CD4-positive, alpha-beta T cell treated with Interleukin-17A for 4 hours (primary cell): ENCODE measurements around the gene SMG6.
A peak's percentile ranks its signal among the peaks of the same experiment; 100 is the strongest.

ENCODE experiments used
- DNase-seq: peaks from one replicate; pipeline ENCODE4 v3.0.0-alpha.2; 2020; ENCODE audit warnings: mixed read lengths

SMG6 gene

DNA sequence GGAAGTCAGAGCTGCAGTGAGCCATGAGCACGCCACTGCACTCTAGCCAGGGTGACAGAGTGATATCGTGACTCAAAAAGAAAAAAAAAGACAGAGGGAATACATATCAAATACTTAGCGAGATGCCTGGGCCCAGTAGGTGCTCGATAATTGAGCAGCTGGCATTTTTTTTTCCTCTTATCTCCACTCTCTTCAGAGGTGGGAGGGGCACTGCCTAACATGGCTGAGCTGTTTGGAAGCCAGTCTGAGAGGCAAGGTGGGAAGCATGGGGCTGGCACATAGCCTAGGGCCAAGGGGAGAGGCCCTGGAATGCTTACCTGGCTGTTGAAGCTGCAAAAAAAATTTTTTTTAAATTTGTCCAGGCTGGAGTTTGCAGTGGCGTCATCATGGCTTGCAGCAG lies 210.2 kb downstream of the SMG6 start:
- no peak for DNase-seq

DNA sequence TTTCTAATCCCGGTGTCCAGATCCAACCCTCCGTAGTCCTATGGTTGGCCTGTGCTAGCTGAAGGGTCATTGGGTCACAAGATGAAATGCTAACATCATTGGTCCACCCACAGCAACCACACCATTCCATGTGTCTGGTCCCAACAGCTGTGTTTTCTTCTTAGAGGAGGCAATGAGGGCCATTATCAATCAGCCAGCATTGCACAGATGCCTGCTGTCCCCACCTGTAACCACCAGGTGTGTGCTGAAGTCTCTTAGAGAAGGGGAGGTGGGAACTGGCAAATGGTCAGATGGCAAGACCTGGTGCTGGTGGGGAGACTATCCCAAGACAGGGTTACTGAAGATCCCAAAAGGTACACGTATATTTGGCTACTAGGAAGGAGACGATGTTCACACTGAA lies 211.3 kb downstream of the SMG6 start:
- no peak for DNase-seq

DNA sequence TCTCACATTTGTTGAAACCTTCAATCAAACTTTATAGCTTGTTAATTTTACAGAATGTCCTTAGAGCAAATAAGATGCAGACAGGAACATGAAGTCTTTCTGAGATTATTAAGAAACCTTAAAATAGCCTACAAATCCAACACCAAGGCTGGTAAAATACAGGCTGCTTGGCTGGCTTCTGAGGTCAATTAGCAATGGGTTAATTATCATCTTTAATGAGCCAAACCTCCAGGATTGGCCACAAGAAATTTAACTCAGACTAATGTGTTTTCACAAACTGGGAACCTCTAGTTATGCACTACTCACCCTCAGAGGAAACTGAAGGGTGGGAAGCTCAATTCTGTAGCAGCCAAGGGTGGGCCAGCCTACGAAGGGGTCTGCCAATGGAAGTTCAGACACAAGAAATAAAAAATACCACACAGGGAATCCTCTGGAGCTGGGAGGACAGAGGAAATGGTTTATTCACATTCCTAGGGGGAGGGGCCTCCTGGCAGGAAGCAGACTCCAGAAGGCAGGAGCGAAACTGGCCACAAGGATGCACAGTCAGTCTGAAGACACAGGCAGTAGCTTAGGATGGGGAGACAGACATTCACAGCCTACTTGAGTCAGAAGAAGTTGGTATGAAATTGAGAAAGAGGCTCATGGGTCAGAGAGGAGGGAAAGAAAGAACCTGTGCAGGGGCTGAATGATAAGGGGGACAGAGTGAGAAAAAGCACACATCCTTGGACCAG lies 212.6 kb downstream of the SMG6 start:
- DNase-seq: no peak

DNA sequence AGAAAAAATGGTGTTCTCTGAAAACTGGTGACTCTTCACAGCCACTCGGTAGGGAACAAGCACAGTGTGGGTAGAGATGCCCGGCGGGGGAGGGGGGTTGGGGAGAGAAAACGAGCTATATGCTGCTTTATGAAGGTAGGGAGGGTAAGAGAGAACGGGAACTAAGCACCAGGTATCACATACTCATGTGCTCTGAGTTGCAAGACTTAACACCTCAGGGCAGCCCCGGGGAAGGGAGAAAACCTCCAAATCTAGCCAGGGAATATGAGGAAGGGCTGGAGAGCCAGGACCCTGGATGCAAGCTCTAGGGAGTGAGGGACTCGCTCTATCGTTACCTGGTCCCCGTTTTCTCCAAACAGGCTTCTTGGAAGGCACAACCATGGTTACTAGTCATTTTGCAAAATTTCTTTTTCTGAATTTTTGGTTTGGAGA lies 213.4 kb downstream of the SMG6 start:
- DNase-seq: peak; percentile 47

DNA sequence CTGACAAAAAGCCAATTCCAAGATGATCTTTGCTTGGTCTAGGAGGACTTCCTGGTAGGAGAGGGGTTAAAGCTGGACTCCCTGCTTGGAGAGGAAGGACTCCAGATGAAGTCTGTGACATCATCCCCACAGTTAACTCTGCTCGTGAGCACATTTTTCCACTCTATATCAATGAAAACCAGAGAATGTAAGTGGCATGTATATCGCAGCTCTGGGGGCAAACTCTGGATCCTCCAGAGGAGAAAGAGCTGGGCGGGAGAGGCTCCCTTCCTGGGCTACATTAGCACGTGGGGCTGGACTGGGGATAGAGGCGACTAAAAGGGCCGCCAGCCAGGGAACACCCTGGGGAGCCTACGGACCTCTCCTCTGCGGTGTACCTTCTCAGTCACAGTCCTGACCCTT lies 214.6 kb downstream of the SMG6 start:
- DNase-seq: no peak

DNA sequence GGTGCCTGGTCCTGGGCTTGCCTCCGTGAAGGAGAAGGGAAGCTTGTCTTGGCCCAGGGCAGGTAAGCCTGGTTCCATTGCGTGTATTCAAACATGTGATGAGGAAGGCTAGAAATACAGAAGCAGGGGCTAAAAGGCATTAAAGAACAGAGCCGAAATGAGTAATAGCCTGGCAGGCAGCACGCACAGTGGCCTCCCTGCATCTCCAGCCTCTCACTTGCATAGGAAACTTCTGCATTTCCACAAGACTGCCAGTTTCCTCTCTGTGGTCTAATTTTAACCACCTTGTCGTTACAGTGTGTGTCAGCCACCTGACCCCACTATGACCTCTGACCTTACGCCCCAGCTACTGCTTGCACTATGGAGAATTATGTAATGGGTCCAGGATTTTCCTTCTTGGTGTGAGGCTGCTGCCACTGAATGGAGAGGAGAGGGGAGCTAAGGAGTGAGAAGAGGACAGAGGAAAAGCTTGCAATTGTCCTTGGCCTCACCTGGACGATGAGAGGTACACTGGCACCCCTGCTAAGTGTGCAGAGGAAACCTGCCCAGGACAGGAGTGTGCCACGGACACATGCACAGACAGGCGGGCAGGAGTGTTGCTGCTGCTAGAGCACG lies 215.9 kb downstream of the SMG6 start:
- DNase-seq: peak; percentile 45

DNA sequence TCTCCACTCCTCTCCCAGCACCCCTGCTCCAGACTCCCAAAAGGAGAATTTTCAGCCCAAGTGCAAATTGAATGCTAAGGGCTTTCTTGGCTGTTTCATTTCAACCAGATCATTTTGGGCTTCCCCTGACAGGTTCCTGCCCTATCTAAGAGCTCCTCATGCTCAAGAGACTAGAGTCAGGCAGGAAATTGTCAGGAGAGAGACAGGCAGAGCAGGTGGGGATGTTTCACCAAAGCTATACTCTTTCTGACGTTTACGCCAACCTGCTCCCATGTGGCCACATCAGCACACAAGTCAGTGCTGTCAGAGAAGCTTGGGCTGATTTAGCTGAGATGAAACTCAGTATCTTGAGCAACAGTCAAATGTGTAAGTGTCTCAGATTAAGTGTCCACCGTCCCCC lies 217.3 kb downstream of the SMG6 start:
- no peak for DNase-seq

DNA sequence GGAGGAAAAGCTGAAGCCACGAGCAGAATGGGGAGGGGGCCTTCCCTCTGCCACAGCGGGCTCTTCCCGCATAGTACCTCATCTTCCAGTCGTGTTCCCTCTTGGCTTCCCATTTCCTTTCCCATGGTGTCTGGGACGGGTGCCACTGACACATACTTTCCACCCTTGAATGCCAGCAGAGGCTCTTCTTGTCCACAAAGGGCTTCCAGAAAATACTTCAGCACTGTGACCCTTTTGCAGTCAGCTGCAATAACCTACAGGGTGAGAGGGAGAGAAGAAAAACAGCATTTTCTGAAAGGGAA lies 218.0 kb downstream of the SMG6 start:
- no peak for DNase-seq

DNA sequence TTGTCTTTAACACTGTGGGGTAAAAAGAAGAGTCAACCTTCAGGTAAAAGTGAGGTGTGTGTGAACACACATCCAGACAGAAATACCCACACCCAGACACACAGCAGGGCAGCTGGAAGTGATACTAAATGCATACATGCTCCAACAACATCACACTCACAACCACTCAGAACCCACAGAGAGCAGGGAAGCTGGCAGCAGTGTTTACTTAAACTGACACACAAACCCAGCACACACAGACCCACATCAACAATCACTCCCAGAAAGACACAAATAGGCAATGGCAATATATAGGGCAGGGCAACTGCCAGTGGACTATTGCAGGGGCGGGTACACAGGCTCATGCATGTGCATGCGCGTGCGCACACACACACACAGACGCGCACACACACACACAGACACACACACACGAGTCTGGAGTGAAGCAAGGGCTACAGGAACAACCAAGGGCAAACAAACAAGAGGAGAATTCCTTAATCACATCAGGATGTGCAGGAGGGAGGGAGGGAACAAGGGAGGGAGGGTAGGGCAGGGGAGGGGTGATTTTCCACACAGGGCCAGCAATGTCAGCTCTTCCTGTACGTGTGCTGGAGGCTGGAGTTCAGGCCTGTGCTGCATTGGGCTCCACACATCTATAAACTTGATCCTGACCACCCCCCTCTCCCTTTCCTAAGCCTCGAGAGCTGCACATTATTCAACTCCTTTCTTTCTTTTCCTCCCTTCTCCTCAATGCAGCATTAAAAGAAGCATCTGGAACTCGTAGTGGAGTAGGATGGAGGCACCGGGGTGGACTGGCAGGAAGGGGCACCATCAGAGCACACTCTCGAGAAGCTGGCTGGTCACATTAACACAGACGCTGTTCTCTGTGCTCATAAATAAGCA lies 218.6 kb downstream of the SMG6 start:
- no peak for DNase-seq

DNA sequence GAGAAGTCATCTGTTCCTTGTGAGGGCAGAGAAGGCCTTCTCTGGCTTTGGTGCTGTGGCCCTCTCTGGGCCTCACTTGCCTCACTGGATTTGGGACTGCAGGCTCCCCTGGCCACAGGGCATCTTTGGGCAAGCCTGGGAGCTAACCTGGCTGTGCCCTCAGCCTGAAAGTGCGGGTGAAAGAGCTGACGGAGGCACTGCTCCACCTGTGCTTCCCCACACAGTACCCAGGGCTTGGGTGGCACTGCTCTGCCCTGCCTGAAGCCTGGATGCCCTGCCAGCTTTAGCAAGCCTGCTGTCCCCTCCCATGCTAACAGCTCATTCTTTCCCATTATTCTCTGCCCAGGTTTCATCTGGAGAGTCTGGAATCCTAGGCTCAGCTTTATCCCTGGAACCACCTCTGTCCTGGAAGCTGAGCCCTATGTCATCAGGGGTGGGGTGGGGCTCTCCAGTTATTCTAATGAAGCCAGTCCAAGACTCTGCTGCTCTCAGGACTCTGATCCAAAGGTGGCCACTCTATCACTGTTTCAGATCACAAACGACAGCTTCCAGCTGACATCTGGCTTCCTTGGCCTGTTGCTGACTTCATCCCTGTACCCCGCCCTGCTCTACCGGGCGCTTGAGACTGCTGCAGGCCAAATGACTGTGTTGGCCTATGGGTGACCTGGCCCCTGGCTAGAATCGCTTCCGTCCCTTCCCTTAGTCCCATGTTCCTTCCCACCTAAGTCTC lies 219.4 kb downstream of the SMG6 start:
- DNase-seq: no peak

DNA sequence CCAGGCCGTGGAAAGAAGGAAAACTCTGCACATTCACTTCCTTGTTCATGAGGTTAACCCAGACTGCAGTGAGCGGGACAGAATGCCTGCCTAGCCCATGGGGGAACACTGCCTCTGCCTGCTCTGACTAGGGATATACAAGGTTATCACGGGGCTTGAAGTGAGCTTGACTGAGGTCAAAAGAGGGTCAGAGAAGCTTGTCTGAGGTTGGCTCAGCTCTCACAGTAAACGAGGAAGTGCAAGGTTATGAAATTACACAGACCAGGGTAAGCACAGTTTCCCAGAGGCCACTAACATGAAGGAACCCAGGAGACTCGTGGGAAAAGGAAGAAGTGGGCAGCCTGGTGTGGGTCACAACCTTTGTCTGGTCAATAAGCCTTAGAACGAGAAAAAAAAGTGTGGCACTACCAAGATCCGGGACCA lies 220.0 kb downstream of the SMG6 start:
- no peak for DNase-seq

DNA sequence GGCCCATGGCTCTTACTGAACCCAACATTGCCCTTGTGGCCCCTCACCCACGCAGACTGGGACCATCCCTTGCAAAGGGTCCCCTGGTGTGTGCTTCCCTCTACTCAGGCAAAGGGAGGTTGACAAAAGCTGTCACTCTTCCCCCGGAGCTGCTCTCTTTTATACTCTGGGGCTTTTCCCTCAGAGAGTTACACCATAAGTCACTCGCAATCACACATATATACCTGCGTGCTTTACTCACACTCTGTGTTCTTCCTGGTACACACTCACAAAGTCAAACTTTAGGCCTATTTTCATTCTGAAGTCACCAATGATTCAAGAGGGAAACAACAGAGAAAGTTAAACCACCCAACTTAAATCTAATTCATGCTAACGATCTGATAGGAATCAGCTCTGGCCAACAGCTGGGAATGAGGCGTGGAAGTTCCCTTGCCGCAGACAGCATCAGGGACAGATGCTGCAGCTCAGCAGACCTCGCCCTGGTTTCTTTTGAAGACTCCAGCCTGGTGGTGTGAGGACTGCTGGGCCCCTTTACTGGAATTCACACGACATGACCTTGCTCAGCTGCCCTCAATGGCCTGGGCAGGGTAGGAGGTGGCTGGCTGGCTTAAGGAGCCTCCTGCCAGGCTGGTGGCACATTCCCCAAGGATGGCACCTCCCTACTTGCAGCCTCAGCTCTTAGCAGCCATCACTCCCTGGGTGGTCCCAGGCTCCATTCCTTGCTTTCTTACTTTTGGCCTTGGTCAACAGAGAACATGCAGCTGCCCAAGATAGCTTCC lies 221.4 kb downstream of the SMG6 start:
- DNase-seq: no peak

DNA sequence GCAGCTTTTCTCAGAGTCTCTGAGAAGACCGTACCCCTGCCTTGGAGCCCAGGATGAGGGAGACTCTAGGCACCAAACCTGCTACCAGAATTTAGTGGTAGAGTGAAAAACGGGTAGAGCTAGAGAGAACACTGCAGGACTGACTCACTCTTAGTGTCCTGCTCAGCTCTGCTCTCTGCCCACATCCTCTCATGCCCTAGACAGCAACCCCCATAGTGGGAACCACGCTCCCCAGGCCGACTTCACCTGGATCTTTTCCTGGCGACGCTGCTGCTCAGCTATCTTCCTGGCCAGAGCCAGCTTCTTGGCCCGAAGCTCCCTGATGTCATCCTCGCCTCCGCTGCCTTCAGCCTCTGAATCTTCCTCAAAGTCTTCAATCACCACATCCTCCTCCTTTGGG lies 222.0 kb downstream of the SMG6 start:
- no peak for DNase-seq

DNA sequence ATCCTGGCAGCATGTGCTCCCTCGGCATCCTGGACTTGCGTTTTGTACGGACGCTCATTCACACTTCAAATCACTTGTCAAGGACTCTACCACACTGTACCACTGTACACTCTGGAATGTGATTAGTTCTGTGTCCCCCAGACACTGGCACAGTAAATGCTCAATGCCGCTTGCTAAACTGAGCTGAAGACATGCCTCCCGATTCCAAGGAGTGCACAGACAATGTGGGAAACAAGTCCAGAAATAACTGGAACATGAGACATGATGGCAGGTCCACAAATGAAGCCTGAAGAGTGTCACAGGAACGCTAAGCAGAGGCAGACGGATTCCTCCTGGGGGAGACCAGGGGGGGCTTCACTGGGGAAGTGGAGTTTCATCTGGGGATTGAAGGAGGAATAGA lies 226.5 kb downstream of the SMG6 start:
- DNase-seq: no peak

DNA sequence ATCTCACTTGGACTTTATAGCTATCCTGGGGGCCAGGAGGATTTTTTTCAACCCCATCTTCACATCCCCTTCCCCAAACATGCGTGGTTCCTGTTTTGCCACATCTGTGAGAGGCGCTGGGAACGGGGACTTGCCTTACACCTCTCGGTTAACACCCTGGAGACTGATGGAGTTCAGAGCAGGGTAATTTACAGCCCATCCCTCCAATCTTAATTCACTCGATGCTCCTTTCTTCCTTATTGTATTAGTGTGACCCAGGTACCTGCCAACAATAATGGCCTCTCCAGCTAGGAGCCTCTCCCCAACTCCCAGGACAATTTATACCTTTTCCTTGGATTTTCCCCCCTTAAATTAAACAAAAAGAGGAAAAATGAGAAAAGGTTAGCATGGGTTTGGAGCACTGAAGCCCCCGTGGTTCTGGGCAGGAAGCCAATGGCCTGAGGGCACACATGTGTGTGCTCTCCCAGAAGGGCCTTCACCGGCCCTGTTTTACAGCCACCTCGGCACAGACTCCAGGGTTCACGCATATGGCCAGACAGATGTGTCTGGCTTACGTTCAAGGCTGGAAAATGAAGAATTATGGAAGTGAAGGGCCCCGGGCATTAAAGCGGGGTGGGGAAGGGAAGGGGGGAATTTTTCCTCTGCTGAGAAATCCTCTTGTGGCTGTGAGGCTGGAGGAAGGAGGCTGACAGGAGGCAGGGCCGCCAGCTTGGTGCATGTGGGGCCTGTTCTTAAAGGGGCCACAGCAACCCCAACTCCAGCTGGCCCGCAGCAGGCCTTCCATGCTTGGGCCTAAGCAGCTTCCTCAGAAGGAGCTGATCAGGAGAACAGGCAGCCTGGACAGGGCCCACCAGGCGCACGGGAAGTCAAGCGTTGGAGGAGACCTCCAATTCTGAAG lies 227.2 kb downstream of the SMG6 start:
- no peak for DNase-seq

DNA sequence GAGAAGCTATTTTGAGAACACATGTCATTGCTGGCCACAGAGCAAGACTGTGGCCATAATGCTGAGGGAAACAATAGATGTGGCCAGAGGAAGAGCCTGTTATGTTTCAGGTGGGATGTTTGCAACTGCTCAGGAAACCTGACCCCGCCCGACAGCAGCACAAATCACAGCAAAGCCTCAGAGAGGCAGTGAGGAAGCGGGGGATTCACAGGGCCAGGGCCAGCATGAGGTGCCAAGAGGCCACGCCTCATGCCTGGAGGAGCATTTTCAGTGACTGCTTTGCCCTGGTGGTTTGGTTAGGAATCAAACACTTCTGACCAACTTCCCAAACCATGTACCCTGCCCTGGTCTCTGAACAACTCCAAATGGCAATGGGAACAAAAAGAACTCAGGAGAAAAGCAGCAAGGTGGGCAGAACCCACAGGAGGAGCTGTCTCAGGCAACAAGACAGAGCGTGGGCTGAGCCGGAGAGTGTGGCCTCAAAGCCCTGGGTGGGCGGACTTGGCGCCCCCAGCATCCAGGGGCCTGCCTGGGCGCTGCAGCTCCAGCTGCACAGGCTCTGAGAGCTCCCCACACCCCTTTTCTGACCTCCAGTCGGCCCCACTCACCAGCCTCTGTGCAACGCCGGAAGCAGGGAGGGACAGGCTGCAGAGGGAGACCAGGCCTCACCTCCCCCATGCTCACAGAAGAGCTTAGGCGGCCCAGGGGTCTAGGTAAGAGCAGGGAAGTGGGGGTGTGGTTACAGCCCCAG lies 228.1 kb downstream of the SMG6 start:
- DNase-seq: no peak

DNA sequence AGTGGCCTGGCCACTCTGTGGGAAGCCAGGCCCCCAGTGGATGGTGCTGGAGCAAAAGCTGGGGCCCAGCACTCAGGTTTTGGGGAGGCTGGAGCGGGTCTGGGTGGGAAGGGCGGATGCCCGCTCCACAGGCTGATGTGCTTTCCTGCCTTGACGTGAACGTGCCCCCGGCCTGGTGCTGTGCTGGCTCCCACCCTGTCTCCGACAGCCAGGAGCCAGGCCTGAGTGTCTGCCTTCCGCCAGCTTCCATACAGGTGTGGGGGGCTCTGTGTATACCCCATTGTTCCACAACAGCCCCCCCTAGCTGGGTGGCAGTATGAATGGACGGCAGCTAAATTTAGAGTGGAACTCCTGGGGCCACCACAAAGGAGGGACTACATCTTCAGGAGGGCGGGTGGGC lies 228.7 kb downstream of the SMG6 start:
- DNase-seq: no peak

DNA sequence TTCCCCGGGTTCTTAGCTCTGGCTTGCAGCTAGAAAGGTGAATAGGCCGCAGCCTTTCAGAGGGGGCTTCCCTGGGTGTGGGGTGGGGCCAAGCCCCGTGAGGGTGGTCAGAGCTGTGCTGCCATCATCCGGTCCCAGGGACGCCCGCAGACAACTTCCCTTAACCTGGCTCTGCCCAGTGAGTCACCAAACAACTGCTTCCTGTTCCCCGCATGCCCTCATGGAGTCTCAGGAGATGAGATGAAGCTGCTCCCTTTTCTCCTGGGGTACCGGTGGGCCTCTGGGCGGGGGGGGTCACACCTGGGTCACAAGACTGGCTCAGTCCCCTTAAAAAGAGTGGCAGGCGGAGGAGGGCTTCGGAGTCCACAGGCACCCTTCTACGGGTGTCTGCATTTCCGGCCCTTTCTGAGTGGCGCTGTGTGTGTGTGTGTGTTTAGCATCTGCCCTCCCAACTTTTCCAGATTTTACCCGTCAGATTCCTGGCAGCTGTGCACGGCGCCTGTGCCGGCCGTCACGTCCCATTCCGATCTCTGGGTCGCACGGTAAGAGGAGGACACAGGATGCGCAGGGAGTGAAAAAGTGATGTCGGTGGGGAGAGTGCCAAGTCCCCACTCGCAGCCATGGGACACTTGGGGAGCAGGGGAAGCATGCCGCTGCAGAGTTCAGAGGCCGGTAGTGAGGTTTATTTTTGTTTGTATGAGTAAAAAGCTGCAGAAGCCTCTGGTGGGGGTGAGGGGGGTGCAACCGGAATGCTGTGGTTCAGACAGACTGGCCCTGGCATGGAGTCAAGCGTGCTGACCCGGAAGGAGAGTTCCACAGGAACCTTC lies 231.9 kb downstream of the SMG6 start:
- DNase-seq: no peak

DNA sequence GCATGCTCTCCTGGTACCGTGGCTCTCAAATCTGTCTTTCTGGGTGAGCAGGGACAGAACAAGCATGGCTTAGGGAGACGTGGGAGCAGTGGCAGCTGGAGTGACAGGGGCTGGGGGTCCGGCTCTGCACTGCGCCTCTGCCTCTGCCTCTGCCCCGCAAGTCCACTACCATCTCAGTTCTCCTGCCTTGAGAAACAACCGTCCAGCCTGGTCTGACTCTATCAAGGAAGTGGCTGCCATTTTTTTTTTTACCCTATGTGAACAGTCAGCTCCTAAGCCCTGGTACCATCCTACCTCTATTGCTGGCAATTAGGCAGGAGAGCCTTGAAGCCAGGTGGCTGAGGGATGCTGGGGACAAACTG lies 232.6 kb downstream of the SMG6 start:
- DNase-seq: no peak
